NCI-H187 treated with DMSO at 0.1 percent for 48 hours (cell line): ENCODE measurements around the gene CPNE9.

Experiments used
- DNase-seq: peaks from one replicate; lab custom pipeline; 2025; lab: John Stamatoyannopoulos, UW

Gene CPNE9

GRCh38 chr3:9687514-9687913 is 16.1 kb upstream of the CPNE9 start:
- no peak for DNase-seq

DNA sequence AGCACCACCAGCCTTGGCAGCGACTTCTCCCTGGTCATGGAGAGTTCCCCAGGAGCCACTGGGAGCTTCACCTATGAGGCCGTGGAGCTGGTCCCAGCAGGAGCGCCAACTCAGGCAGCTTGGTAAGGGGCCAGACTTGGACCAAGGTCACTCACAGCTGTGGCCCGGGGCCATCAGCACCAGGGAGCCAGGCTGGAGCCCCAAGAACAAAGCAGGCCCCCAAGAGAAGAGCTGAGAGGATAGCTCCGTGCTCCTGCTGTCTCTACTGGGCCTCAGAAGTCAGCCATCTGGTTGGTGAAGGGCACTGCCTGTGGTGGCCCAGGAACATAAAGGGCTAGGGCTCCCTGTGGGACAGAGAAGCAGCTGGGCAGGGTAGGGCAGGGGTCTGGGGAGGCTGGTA is 14.7 kb upstream of the CPNE9 start:
- no peak for DNase-seq

DNA sequence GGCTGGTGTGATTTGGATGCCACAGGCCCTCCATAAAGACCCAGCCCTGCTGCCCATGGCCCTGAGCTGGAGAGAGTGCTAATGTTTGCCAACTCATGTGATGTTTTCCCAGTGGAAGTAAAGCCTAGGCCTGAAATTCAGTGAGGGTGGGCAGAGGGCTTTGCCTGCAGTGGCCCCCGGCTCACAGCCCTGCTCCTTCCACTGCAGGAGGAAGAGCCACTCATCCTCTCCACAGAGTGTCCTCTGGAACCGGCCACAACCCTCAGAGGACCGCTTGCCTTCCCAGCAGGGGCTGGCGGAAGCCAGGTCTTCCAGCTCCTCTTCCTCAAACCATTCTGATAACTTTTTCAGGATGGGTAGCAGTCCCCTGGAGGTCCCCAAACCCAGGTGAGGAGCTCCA is 13.9 kb upstream of the CPNE9 start:
- no peak for DNase-seq

DNA sequence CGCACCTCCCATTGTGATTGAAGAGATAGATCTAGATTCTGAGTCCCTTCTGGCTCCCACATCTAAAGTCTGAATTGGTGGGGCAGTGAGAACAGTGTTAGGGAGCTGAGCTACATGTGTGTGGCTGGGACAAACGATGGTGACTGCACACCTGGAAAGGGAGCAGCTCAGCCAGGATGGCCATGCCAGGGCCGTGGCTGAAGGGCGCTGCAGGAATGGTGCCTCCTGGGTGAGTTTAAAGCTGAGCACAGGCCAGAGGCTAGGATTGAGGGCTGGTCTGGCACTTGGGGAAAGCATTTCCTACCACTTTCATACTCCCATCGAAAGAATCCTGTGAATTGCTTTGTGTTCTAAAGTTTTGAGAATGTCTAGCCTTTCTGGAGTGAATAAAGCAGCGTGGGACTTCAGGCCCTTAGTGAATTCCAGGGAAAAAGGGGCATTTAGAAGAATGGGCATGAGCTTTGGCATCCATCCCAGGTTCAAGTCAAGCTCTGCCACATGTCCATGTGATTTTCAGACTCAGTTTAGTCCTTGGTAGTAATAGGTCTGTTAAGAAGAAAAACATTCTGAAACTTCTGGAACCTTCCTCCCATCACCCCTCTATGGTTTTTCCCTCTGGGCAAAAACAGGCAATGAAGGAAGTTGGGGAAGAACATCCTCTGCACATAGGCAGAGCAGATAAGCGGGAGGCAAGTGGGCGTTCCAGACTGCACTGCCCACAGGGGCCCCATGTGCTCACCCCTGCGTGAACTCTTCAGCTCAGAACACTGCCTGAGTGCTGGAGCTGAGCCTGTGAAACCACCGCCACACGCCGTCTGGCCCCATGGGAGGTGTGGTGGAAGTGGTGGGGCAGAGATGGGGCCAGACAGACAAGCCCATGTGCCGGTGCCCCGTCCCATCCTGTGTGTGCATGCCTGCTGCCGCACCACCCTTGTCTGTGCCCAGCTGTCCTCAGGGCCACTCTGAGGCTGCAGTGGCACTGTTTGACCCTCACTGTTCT is 12.9 kb upstream of the CPNE9 start:
- DNase-seq = no peak

DNA sequence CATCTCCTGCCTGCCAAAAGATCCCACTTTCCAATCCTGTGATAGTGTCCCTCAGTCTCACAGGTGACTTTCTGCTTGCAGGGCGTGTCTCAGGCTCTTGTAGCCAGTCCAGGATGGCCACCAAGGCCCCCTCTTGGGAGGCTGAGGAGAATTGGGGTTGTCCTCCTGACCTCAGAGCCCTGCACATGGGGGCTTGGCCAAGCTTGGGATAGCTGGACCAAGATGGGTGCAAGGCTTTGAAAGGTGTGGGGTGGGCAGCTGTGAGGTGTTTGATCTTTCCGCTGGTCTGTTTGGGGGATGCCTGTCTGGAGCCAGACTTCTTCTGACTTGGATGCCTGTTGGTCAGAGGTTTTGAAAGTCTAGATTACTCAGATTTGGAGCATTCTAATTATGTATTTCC is 12.0 kb upstream of the CPNE9 start:
- DNase-seq = no peak

DNA sequence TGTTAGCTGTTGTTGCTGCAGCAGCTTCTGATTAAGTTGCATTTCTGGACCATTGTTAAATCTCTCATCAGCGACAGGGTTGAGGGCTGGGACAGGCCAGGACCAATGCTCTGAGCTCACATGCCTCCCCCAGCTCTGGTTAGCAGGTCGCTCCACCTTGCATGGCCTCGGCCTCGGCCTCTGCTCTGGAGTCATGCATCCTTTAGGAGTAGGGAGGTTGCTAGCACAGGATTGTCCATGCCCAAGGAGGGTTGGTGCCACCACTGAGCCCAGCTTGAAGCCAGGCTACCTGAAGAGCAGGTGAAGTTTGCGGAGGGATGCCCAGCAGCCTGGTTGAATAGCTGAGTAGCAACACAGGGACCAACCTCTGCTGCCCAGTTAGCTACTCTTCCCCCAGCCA is 11.2 kb upstream of the CPNE9 start:
- DNase-seq = no peak

DNA sequence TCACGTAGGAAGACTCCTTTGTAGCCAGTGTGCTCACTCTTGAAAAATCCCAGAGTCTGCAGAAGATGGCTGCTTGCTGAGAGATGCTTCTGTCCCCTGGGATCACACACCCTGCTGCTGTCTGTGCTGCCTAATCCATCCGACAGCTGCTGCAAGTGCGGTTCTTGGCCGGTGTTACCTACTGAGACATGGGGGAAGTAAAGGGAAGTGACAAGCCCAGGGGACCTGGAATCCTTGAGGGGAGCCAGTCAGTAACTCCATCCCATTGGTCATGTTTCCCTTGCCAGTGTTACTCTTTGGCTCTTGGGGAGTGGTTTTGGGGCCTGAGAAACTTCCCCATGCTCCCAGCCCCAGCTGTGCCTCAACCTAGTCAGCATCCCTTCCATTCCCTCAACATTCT is 8.3 kb upstream of the CPNE9 start:
- DNase-seq = no peak

- DNase-seq = no peak
These were observed 7.9 kb upstream of the CPNE9 start for GRCh38 chr3:9695746-9696145.

GRCh38 chr3:9696480-9697220 is 7.0 kb upstream of the CPNE9 start:
- no peak for DNase-seq

DNA sequence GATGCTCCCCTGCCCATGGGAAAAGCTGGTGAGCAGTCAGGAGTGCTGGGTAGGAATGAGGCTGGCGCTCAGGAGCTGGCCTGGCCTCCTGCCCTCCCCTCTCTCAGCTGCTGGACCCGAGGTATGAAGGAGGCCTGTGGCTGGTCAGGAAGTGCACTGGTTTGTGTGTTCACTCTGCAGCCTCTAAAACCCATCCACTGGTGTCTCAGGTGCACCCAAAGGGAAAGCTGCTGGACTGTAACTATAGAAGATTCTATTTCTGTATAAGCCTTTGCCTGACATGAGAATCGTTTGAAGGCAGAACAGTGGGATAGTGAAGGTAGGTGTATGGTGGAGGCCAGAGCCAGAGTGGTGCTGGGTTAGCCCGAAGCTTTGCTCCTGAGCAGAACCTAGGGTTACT is 5.7 kb upstream of the CPNE9 start:
- no peak for DNase-seq

DNA sequence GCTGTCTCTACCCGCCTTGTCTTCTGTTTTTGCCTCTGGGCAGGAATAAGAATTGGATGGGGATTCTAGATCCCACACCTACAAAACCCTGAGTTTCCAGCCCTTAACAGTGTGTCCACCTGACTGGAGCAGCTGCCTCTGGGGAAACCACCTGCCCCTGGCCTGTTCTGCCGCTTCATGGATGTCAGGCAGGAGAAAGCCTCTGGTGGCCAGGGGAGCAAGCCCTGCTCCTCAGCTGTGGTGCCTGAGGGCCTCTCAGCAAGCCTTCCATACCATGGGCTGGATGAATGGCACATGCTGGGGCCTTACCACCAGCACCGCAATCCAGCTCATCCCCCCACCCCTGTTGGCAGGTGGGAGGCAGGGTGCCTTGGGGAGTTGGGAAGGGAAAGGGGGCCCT is 5.3 kb upstream of the CPNE9 start:
- DNase-seq = no peak

GRCh38 chr3:9700536-9700935 is 3.1 kb upstream of the CPNE9 start:
- DNase-seq = no peak

DNA sequence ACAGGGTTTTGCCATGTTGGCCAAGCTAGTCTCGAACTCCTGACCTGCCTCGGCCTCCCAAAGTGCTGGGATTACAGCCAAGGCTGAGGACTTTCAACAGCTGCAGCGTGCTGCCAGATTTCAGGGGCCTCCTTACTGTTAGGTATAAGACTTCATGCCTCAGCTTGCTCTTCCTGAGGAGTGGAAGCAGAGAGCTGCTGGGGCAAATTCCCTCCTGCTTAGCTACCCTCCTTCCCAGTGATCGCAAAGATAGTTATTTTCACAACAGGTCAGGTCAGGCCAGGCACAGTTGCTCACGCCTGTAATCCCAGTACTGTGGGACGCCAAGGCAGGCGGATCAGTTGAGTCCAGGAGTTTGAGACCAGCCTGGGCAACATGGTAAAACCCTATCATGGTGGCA is 2.6 kb upstream of the CPNE9 start:
- no peak for DNase-seq

DNA sequence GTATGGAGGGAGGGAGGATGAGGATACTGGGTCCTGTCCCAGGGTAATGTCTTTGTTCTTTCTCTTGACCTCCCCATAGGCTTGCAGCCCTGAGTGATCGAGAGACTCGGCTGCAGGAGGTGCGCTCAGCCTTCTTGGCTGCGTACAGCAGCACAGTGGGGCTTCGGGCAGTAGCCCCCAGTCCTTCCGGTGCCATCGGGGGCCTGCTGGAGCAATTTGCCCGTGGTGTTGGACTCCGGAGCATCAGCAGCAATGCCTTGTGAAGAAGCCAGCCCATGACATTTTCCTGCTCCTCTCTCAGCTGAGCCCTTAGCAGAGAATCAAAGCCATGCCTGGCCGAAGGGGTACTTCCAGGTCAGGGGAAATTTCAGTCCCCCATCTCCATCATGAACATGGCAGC is 1.9 kb upstream of the CPNE9 start:
- no peak for DNase-seq

- no peak for DNase-seq
These were observed 393 bp upstream of the CPNE9 start for GRCh38 chr3:9703240-9703639.

DNA sequence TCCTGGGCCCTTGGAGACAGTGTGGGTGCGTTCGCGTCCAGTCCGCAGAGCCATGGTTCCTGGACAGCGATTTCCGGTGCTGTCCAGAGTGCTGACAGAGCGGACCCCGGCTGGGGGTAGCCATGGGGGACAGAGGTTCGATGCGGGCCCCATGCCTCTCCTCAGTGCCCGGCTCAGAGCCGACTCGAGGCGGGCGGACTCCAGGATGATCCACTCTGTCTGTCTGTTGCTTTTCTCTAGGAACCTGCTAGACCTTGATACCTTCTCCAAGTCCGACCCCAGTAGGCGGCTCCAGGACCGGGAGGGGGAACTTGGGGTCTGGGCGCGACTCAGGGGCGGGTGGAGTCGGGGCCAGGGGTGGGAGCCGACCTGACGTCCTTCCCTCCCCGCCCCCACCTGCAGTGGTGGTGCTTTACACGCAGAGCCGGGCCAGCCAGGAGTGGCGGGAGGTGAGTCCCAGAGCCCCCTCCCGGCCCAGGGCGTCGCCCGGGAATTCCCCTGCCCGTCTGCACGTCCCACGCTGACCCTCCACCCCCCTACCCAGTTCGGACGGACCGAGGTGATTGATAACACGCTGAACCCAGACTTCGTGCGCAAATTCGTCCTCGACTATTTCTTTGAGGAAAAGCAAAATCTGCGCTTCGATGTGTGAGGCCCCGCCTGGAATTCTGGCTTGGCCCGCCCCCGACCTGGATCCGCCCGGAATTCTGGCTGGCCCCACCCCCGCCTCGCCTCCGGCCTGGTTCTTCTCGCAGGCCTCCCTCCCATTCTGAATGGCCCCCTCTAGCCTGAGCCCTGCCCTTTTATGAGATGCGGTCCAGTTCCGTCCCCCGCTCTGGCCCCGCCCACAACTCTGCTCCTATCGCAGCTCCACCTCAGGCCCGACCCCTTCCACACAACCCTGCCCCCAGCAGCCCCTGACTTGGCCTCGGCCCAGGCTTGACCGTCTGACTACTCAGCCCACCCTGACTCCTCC is 1.0 kb downstream of the CPNE9 start:
- DNase-seq = no peak

- no peak for DNase-seq
These were observed 6.6 kb downstream of the CPNE9 start for GRCh38 chr3:9710174-9710739.

- DNase-seq = no peak
These were observed 8.8 kb downstream of the CPNE9 start for GRCh38 chr3:9712415-9712814.

DNA sequence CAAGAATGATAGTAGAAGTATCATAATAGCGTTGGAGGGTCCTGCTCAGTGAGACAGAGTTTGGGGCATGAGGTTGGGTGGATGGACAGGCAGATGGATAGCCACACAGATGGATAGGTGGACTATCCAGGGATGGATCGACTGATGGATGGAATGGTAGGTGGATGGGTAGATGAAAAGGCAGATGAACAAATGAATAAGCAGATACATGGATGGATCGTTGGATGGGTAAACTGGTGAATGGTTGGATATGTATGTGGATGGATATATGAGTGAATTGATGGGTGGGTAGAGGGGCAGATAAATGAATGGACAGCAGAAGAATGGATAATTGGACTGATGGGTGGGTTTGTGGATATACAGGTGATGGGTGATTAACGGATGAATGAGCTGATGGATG is 9.5 kb downstream of the CPNE9 start:
- no peak for DNase-seq

GRCh38 chr3:9715136-9715535 is 11.5 kb downstream of the CPNE9 start:
- DNase-seq = no peak

DNA sequence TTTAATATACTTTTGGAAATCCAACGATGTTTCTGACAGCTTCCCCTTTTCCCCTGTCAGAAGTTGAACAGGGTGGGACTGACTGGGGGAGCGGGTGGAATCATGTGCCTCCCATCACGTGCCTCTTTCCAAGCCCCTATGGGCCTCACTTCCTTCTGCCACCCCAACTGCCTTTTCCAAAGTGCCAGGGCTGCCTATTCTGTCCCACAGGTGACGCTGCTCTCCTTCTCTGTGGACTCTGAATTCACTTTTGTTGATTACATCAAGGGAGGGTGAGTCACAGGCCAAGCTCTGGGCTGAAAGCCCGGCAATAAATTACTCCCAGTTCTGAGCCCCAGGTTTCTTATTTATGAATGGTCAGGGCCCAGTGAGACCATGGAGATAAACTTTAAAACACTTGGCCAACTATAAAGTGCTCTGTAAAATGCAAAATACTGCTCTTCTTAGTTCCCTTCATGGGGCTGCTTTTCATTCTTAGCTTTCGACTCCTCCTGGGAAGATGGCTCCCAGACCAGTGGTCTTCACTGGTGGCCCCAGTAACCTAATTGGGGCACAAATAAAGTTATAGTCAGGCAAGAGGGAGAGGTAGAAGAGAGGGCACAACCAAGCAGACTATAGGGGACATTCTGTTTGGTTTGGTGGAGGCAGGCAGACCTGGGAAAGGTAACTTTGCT is 12.3 kb downstream of the CPNE9 start:
- DNase-seq = no peak
